WERI-Rb-1 (cell line): Measurements from ENCODE around the gene LUC7L.

Source experiments
- DNase-seq: peaks from one replicate; pipeline ENCODE4 v3.0.0-alpha.2; 2020
- H3K27ac ChIP-seq: fragments of 250-450 bp; sonication (Bioruptor Pico); 2 replicates; pipeline ENCODE4 v1.5.1; 2020; ENCODE audit warnings: mild to moderate bottlenecking, moderate library complexity
- H3K27me3 ChIP-seq: fragments of 250-450 bp; sonication (Bioruptor Pico); 2 replicates; pipeline ENCODE4 v1.5.1; 2021; ENCODE audit warnings: mild to moderate bottlenecking, low read depth, moderate library complexity; ENCODE audit not compliant: insufficient read depth, severe bottlenecking
- H3K36me3 ChIP-seq: fragments of 250-450 bp; sonication (Bioruptor Pico); 2 replicates; pipeline ENCODE4 v1.5.1; 2020; ENCODE audit warnings: mild to moderate bottlenecking, moderate library complexity
- H3K4me3 ChIP-seq: 2 replicates; pipeline ENCODE4 v1.5.1; 2011; ENCODE audit warnings: low read depth, mild to moderate bottlenecking, control low read depth, low read length
- H3K9me3 ChIP-seq: fragments of 250-450 bp; sonication (Bioruptor Pico); 2 replicates; pipeline ENCODE4 v1.5.1; 2021; ENCODE audit warnings: mild to moderate bottlenecking, moderate library complexity; ENCODE audit not compliant: severe bottlenecking
- TF ChIP-seq, protein P1 (sequence below): IDR thresholded peaks from 2 replicates; pipeline ENCODE4 v1.5.1; 2011; ENCODE audit warnings: low read depth, mild to moderate bottlenecking, control low read depth, inconsistent platforms, low read length

The LUC7L gene

DNA sequence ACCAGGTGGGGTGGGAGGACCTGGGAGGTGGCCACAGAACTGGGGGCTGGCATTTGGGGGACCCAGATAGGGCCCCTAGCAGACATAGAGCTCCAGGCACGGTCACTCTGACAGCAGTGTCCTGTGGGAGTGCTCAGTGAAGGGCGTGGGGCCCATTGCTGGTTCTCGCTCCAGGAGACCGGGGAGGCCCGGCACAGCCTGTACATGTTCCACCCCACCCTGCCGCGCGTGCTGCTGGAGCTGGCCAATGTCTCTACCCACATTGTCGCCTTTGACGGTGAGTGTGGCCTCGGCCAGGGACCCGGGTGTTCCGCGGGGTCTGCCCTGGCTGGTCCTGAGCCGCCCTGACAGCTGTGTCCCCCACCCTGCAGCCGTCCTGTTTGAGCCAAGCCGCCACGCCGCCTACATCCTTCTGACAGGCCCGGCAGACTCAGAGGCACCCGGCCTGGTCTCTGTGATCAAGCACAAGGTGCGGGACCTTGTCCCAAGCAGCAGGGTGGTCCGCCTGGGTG is 35.2 kb upstream of the LUC7L start:
- peak; percentile 5 for DNase-seq
- H3K9me3 ChIP-seq, result no peaks in the 10 kb centered on the region
- no peak overlapping the region for H3K27ac ChIP-seq
- H3K36me3 ChIP-seq, result peaks cover 9% of the 10 kb centered on the region
- H3K4me3 ChIP-seq, result no peak overlapping the region
- no peaks in the 10 kb centered on the region for H3K27me3 ChIP-seq
- TF ChIP-seq, protein P1, sequence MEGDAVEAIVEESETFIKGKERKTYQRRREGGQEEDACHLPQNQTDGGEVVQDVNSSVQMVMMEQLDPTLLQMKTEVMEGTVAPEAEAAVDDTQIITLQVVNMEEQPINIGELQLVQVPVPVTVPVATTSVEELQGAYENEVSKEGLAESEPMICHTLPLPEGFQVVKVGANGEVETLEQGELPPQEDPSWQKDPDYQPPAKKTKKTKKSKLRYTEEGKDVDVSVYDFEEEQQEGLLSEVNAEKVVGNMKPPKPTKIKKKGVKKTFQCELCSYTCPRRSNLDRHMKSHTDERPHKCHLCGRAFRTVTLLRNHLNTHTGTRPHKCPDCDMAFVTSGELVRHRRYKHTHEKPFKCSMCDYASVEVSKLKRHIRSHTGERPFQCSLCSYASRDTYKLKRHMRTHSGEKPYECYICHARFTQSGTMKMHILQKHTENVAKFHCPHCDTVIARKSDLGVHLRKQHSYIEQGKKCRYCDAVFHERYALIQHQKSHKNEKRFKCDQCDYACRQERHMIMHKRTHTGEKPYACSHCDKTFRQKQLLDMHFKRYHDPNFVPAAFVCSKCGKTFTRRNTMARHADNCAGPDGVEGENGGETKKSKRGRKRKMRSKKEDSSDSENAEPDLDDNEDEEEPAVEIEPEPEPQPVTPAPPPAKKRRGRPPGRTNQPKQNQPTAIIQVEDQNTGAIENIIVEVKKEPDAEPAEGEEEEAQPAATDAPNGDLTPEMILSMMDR, result no peak

DNA sequence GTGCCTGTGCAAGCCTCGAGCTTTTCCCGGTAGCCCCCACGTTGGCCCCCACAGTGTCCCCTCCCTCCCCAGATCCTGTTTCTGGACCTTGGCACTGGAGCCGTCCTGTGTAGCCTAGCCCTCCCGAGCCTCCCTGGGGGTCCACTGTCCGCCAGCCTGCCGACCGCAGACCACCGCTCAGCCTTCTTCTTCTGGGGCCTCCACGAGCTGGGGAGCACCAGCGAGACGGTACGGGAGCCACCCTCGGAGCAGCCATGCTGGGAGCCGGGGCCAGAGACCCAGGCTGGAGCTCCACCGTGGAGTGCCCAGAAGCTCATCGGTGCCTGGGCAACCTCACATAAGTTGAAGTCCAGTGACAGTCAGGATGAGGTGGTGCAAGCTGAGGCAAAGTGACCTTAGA is 34.7 kb upstream of the LUC7L start:
- H3K36me3 ChIP-seq, result peaks cover 9% of the 10 kb centered on the region
- DNase-seq, result no peak

DNA sequence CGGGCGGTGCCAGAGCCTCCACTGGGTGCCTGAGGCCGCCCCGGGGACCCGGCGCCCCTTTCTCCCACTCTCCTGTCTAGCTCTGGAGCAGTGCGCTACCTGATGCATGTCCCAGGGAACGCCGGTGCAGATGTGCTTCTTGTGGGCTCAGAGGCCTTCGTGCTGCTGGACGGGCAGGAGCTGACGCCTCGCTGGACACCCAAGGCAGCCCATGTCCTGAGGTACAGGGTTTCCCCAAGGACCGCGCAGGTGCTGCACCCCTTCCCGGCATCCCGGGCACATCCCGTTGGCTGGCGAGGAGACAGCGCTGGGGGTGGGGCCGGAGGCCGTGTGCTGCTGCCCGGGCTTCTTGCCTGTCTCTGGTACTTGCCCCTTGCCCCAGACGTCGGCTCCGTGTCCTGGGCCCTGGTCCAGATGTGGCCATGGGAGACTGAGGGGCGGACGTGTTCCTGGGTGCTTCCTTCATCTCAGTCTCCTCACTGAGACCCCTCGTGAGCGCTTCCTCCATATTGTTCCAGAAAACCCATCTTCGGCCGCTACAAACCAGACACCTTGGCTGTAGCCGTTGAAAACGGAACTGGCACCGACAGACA is 34.0 kb upstream of the LUC7L start:
- Histone ChIP-seq H3K4me3 (no peak overlapping the region), H3K36me3 (peaks cover 9% of the 10 kb centered on the region), H3K27me3 (no peaks in the 10 kb centered on the region), H3K27ac (no peak overlapping the region), H3K9me3 (no peaks in the 10 kb centered on the region)
- DNase-seq, result no peak
- TF ChIP-seq, protein P1, result no peak

More for the DNA sequence above, 34.7 kb upstream of the LUC7L start:
- H3K9me3 ChIP-seq, result no peaks in the 10 kb centered on the region
- no peaks in the 10 kb centered on the region for H3K27me3 ChIP-seq
- TF ChIP-seq, protein P1, result no peak
- H3K4me3 ChIP-seq, result no peak overlapping the region
- H3K27ac ChIP-seq, result no peak overlapping the region

DNA sequence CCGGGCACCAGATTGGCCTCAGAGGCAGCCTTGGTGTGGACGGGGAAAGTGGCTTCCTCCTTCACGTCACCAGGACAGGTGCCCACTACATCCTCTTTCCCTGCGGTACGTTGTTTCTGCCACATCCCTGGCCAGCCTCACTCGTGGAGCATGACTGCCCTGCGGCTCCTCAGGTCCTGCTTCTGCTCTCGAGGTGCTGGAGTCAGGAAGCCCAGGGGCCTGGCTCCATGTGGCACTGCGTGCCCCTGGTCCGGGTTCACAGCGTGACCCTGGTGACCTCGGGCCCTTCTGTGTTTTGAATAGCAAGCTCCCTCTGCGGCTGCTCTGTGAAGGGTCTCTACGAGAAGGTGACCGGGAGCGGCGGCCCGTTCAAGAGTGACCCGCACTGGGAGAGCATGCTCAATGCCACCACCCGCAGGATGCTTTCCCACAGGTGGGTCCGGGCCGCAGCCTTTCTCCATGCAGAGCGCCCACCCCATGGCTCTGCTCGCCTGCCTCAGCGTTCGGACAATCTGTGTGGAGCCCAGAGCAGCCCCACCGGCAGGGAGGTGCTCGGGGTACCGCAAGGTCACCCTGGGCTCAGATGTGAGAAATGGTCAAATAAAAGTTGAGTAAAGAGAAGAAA is 33.0 kb upstream of the LUC7L start:
- Histone ChIP-seq H3K36me3 (peaks cover 9% of the 10 kb centered on the region), H3K27me3 (no peaks in the 10 kb centered on the region), H3K9me3 (no peaks in the 10 kb centered on the region), H3K27ac (no peak overlapping the region), H3K4me3 (no peak overlapping the region)
- peak; percentile 5 for DNase-seq
- TF ChIP-seq, protein P1, result no peak

DNA sequence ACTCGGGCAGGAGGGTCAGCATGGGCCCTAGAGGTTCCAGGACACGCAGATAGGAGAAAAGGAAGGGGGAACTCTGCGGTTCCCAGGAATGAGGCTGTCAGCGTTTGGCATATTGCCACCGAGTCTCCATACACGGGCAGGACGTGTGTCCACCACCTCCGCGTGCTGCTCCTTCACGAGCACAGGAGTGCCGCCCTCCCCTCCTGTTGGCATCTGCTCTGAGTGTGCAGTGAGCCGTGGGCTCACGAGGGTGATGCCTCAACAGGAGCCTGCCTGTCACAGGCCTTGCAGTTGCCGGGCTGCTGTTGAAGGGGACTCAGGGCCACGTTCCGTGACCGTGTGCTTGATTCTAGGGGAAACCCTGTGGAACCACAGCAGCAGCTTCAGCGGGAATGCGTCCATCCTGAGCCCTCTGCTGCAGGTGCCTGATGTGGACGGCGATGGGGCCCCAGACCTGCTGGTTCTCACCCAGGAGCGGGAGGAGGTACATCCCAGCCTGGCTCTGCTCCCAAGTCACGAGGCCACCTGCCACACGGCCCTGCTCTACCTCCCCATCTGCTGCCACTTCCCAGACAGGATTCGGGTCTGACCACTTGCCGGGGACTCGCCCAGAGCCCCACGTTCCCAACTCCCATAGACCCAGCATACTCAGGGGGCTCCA is 31.9 kb upstream of the LUC7L start:
- DNase-seq, result peak; percentile 13
- peaks cover 10% of the 10 kb centered on the region for H3K36me3 ChIP-seq

More for the DNA sequence above, 31.9 kb upstream of the LUC7L start:
- Histone ChIP-seq H3K27ac (no peak overlapping the region), H3K27me3 (no peaks in the 10 kb centered on the region), H3K9me3 (no peaks in the 10 kb centered on the region), H3K4me3 (no peak overlapping the region)
- TF ChIP-seq, protein P1, result no peak
